GM21390 (cell line): ENCODE data around the gene MPP1.

ENCODE experiments used
- ATAC-seq: cut with Tn5 transposase; IDR thresholded peaks from one replicate; pipeline ENCODE4 v1.9.1; 2021; ENCODE audit not compliant: unreplicated experiment

The MPP1 gene

DNA sequence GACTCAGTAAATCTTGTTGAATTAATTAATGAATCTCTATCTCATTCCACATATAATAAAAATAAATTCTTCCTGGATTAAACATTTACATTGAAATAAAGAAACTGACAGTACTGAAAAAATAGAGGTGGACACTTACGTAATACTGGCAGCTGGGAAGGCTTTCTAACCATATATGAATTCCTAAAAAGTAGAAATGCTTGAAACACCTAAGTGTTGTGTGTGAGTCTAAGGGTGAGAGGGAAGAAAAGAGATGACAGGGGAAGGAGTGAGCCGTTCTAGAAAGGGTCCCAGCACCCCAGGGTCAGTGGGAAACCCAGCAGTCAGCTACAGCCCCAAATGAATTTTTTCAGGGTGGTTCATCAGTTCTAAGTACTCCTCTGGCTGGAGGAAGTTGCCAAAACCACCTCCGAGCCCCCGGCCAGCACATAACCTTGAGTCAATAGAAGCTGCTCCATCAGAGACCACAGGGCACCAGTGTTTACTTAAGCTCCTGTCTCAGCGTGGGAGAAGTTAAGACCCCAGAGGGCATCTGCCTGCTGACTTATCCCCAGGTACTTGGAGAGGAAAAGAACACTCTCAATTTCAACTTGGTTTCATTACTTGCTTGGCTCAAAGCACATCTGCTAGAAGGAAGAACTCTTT, 72.7 kb downstream of the MPP1 start:
- ATAC-seq: no peak

DNA sequence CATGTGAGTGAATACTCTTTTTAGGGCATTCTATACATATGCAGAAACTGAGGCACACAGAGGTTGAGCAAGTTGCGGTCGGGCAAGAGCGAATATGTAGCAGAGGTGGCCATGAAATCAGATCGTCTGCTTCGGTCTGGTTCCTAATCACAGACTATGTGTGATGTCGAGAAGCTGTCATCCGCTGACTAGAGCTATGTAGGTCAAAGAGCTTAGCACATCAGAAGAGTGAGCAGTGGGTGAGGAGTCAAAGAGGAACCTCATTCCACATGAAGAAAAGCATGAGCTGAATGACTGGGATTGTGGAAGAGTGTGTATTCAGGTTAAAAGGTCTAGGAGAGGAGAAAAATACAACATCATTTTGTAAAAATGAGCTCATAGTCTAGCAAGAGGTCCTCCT, 73.4 kb downstream of the MPP1 start:
- ATAC-seq: no peak

DNA sequence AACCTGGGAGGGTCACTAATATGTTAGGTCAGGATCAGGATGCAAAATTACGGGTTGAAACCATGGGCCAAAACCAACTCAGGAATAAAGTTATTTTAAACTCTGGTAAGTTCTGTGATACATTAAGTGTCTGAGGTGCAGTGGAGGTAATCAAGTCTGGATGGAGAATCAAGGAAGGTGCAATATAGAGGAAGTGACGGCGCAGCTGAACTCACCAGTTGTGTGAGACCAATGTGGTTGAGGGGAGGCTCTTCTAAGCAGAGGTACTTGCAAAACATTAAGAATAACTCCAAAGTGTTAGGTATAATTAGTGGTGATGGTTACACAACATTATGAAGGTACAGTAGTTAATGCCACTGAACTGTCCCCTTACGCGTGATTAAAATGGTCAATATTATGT, 74.1 kb downstream of the MPP1 start:
- no peak for ATAC-seq

DNA sequence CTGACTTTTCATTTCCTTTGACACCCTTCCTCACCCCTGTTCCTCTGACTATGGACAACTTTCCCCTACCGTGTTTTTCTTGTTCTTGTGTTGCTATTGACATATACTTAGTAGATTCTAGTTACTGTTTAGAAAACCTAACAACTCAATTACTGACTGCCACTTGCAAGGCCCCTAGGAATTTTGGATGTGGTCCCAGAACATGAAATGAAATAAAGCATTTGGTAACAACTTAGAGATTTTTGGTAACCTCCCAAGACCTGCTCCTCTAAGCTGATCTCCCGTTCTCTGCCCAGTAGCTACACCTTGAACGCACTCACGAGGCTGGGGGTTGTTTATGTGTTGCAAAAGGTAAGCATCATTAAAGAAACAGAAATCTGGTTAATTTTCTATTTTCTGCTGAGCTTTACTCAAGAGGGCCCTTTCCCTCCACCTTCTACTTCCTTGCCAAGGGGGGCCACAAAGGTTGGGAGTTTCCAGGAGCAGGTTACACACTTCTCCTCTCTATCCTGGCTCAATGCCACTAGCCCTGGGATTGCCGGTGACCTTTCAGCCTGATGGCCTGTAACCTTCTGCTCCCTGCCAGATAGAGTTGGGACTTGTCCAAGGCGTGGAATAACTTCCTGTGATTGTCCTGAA, 74.9 kb downstream of the MPP1 start:
- ATAC-seq: no peak

DNA sequence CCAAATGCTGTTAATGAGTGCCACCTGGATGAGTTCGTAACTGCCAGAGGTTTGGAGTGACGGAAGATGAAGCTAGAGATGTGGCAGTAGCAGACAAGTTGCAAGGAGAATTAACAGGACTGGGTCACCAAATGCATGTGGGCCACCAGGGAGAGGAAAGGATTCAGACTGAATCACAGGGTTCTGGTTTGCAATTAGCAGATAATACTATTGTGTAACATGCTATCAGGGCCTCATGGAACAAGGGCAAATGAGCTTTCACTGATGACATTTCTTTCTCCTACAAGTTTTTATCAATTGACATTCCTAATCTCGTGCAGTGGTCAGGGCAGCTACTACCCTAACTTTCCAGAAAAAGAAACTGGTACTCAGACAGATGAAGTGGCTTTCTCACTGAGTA, 75.8 kb downstream of the MPP1 start:
- no peak for ATAC-seq
